NCI-H69 (cell line): ENCODE data around the gene DCTN2.
"Not testable (repeated sequence)": the region's sequence is repeated elsewhere in the genome, so short reads cannot be mapped to it uniquely, and the experiment has no call there.

Experiments used
- DNase-seq: peaks from one replicate; lab custom pipeline; 2025; lab: John Stamatoyannopoulos, UW

The DCTN2 gene

DNA sequence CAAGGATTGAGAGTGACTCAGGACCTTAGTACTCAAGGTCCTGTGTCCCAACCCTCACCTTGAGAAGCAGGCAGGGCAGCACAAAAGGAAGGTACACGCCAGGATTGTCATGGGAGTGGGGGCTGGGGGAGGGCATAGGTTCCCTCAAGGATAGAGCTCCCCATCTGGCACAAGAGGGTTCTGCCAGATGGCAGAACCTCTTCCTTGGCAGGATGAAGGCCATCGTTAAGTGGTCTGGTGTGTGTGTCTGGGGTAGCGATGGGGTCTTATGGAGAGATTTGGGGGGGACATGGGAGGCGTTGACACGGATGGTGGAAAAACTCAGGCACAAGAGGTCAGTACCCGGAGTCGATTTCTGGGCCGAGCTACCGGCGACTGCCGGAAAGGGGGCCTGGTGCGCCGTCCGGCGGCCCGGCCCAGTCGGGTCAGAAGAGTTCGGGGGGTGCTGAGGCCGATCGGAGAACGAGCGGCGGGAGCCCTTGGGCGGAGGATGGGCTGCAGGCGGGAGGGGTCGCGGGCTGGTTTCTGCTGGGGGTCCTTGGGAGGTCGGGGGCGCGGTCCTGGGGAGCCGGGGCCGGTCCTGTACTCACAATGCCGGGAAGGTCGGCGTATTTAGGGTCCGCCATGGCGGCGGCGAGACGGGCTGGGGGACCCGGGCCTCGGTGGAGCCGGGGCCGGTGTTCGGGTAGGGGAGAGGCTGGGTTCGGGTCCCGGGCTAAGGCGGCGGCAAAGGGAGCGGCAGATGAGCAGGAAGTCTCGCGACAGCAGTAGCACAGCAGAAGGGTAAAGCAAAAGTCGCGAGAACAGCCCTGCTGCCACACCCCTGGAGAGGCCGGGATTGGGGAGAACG is at the start of gene DCTN2:
DCTN2 (minus strand) TSS at position 755 of the 850 bp plus-strand sequence; CDS start at position 626, 129 bp downstream.
- DNase-seq = peak; percentile 99

DNA sequence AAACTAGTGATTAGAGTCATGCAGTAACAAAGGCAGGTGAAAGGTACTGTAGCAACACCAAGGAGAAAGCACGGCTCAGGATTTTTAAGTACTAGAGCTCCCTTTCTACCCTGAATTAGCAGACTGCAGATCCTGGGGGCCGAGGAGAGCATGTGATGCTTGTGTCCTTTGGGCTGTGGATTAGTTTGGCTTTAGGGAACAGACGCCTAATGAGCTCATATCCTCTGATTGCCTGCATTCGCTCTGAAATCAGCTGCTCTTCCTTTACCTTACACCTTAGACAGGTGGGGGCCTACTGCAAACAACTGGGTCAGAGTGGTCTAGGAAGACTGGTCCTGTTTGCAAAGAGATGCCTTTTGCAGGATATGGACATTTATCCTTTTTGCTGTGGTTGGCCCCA is 46.2 kb upstream of the DCTN2 start:
- DNase-seq = no peak

DNA sequence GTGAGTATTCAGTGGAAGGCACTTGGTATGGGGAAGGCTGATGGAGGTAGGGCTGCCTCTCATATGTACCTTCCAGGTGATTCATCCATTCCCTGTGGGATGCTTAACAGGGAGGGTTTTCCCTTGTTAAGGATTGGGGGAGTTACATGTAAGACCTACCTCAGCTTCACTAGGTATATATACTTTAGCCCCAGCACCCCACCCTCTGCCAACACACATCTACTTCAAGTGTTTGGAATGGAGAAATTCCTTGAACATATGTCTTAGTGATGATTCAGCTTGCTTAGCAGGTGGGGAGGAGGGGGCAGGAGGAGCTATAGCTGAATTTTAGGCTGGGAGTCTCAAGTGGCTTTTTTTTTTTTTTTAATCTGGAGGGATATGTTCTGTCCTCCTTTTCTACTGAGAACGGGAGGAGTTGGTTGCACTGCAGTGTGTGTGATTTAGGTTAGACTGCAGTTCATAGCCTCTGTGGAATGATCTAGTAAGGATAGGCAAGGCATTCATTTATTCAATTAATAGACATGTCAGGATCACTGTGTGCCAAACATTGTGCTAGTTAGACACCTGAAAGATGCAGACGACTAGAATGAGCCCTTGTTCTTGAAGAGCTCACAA is 45.7 kb upstream of the DCTN2 start:
- DNase-seq = no peak

DNA sequence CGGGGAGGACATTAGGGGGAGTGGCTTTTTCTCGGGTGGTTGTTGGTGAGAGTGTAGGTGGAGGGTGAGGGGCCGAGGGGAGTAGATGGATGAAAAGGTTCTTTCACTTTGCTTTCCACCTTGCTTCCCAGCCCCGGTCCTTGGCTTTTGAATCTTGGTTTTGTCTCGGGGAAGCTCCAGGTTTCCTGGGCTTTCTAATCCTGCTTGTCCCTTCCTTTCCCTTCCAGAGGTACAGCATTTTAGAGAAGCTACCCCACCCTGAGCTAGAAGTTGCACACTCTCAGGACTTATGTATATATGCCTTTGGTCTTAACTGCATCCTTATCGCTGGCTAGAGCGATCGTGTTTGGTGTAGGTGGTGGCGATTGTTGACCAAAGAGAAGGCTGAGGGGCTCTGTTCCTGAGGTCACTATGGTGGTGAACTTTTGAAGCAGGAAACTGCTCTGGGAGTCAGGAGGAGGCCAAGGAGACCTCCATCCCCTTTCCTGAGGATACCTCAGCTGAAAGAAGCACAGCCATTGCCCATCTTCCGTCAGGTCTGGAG is 44.9 kb upstream of the DCTN2 start:
- no peak for DNase-seq

DNA sequence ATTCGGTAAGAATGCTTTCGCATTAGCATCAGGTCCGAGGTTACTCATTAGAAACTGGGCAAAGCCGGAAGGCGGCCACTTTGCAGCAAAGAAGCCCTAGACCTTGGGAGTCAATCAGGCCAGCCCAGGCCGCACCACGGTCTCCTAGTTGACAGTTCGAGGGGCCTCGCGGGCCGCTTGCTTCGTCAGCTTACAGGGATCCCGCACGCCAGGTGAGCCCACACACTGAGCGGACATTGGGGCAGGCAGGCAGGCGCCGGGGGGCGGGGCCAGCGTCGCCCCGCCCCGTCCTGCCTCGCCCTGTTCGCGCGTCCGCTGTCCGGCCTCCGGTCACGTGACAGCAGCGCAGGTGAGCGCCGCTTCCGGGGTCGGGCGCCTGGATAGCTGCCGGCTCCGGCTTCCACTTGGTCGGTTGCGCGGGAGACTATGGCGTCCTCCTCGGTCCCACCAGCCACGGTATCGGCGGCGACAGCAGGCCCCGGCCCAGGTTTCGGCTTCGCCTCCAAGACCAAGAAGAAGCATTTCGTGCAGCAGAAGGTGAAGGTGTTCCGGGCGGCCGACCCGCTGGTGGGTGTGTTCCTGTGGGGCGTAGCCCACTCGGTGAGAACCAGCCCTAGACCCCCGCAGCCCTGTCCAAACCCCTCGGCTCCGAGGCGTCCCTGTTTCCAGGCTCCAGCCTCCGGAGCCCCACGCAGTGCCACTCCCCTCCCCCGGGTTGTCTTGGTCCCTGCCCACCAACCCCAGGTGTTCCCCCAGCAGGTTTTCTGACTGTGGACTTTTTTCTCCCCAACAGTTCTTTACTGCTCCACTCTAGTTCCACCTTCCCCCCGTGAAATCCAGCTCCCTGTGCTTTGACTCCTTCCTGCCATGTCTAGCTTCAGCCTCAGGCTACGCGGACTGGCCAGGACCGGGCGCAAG is 44.1 kb upstream of the DCTN2 start, which contains the start of gene PIP4K2C:
PIP4K2C (plus strand) TSS at position 329 of the 918 bp plus-strand sequence; CDS start at position 427, 98 bp downstream.
- DNase-seq = peak; percentile 96

DNA sequence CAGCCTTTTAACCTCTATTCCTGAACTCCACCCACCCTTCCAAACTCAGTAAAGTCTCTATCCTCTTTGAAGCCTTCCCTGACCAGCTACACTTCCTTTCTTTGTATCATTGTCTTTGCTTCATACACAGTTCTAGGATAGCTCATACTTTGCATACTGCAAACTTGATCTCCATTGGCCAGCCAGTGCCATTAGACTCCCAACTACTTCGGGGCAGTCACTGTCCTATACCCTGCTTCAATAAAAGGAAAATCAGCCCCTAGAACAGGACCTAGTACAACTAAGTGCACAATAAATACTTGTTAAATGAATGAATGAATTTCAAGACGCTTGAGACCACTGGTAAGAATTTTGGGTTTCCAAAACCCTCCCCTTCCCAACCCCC is 43.5 kb upstream of the DCTN2 start:
- DNase-seq = no peak

DNA sequence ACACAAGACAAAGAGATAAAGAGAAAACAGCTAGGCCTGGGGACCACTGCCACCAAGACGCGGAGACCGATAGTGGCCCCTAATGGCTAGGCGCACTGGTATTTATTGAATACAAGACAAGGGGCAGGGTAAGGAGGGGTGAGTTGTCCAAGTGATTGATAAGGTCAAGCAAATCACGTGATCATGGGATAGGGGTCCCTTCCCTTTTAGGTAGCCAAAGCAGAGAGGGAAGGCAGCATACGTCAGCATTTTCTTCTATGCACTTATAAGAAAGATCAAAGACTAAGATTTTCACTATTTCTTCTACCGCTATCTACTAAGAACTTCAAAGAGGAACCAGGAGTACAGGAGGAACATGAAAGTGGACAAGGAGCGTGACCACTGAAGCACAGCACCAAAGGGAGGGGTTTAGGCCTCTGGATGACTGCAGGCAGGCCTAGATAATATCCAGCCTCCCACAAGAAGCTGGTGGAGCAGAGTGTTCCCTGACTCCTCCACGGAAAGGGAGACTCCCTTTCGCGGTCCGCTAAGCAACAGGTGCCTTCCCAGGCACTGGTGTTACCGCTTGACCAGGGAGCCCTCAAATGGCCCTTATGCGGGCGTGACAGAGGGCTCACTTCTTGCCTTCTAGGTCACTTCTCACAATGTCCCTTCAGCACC is 42.1 kb upstream of the DCTN2 start:
- DNase-seq = not testable (repeated sequence)

DNA sequence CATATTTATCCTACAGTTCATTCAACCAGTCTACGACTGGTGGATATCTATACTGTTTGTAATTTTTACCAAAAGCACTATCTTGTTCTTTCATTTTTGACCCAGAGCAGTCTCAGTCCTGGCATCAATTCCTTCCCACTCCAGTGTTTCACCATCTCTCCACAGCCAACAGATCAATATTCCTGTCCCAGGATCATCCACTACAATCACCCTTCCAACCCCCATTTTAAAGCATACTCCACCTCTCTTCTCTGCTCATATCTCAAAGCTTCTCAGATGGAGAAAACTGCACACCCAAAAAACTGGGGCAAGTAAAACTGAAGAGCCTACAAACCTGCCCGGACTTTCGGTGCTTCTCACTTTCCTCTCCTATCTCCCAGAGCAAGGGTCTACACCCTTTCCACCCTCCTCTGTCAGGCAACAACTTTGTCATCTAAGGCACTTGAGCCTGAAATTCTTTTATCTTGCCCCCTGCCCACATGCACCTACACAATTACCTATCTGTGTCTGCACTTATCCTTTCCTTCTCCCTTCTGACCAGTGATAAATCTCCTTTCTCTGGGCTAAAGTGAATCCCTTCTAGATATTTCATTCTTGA is 39.9 kb upstream of the DCTN2 start:
- DNase-seq = no peak

DNA sequence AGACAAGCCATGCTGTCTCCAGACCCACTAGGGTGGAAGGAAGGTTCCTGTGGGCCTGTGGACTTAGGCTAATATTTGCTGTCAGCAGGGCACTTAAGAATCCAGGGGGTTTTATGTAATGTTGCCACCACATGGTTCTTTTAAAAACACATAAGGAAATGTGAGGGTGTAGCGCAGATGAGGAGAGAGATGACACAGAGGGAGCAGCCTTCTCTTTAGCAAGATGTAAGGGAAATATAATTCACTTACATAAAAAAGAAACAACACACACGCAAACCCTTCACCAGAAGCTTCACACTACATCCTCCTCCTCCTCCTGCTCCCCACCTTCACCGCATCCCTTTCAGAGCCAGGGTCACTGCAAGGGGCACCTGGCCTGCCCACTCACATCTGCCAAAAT is 39.1 kb upstream of the DCTN2 start:
- DNase-seq = peak; percentile 22

DNA sequence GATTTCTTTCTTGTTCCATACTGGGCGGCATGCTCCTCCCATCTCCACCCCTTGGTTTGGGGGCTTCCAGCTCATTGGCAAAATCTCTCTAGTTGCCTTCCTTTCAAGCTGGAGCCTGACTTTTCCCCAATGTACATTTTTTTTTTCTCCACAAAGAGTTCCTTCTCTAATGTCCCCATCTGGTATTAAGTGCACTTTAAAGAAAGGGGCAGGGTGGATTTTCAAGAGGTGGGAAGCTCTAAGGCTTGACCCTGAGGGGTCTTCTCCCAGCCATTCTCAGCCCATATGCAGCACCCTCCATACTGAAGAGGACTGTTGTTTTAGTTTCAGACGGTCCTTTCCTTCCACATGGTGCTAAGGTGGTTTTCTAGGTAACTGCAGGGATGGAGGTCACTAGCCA is 38.2 kb upstream of the DCTN2 start:
- DNase-seq = no peak

DNA sequence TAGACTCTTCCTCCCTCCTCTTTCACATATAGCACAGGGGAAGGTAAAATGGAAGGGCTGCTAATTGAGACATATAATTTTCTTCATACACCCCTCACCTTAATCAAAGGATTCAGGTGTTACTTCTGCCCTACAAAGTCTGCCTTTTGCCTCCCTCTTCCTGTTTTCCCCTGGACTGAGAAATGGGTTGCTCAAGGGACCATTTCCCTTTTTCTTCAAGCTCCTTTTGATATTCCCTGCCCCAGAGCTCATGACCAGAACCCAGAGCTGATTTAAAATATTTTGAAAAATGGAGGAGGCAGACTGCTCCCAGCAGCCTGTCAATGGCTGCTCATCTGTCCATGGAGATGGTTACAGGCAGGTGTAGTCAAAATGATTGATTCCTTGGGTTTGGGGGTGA is 37.7 kb upstream of the DCTN2 start:
- no peak for DNase-seq

DNA sequence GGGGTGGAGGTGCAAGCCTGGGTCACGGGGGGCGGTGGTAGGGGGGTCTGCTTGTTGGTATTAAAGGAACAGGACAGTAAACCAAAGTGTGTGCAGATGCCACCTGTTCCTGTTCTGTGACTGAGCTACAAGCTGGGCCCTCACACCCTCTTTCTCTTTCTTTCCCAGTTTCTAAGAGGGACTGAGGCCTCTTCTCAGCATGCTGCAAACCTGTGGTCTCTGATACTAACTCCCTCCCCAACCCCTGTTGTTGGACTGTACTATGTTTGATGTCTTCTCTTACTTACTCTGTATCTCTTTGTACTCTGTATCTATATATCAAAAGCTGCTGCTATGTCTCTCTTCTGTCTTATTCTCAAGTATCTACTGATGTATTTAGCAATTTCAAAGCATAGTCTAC is 37.1 kb upstream of the DCTN2 start:
- DNase-seq = no peak

DNA sequence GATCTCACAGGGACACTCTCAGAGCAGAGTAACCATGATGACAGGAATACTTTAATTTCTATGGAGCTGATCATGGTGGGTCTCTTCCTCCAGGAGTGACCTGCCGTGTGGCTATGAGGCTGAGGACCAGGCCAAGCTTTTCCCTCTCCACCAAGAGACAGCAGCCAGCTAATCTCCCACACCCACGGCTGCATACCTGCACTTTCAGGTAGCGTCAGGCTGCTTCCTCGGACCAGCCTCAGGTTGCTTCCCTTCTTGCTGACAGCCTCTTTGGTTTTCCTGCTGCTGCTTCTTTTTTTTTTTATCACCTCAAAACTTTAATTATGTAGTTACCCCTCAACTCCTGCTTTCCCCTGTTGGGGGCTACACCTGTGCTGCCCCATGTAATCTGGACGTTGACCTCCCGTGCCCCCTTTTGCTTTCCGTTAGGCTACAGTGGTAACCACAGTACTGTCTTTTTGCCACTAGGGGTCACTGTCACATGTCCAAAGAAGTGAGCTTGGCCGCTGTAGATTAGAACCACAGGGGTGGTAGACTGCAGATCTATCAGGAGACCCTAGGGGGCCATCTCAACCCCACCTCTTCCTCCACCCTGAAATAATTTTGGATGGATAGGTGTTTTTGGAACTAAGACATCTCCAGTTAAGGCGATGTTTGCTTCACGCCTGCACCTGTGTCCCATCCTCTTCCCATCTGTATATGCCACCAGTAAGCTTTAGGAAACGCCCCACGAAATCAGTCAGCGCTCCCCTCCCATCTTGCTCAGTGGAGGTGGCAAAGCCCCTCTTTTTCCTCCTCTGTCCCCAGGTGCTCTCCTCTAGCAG is 36.2 kb upstream of the DCTN2 start:
- peak; percentile 91 for DNase-seq

DNA sequence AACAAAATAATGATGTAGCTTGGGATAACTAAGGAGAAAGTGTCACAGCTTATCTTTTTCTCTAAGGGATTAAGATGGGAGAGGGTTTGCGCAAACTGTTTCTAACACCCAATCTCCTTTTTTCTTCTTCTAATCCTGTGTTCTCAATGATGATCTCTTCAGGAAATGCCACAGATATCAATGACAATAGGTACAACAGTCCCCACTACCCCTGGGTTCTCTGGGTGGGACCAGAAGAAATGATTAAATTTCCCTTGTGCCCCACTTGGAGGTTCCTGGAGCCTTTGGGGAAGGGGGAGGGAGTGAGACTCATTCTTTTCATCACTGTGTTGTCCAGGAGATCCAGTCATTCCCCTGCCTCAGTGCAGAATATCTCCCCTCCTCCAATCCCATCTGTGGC is 35.4 kb upstream of the DCTN2 start:
- no peak for DNase-seq

DNA sequence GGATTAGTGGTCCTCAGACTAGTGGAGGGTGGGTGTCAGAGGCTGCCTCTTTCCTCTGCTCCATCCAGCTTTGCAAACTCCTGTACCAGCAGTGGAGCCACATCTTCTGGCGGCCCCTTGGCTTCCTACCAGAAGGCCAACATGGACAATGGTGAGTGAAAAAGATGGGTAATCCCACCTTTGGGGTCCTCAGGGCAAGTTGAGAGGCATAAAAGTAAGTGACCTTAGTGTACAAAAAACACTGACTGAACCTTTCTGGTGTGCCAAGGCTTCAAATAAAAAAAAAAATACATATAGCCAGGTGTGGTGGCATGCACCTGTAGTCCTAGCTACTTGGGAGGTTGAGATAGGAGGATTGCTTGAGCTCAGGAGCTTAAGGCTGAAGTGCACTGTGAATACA is 34.8 kb upstream of the DCTN2 start:
- no peak for DNase-seq

DNA sequence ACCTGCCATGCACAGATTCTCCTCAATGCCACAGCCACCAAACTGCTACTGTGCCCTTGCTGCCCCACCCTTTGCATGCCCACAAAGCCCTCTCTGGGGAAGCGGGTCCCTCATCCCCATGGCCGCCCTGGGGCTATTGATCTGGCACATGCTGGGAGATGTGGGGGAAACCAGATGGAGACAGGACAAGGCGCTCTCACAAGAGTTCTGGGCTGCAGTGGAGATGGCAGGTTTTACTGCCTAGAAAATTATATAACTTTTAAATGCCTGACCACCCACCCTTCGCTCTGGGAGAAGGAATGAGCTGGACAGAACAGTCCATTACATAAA is 33.4 kb upstream of the DCTN2 start:
- peak; percentile 36 for DNase-seq

DNA sequence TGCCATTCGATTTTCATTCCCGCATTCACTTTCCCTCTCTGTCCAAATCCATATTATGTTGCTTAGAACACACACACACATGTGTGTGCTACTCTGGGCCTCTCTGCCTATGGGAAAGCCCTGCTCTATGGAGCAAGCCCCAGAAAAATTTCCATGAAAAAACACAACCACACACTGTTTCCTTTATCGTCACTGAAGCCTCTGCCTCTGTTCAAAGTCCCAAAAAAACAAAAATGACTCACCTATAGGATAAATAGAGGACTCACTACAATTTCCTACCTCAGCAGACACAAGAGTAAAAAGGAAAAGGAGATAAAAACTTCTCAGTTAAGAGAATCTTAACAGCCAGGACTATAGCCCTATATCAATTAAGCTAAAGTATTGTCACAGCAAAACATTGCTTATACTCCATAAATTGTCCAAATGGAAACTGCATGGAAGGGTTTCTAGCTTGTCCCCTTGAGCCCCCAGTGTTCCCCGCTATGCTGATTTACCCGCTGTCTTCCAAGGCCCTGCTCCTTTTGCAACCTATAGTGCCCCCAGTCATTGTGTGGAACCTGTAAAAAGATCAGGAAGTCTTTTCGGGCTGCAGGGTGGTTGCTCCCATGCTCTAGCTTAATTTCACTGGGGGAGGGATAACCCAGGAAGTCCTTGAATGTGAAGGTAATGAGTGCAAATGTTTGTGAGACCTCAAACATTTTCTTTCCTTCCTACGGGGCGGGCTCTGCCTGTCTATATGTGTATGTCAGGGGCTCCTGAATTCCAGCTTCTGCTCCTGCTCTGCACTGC is 32.9 kb upstream of the DCTN2 start:
- DNase-seq = no peak

DNA sequence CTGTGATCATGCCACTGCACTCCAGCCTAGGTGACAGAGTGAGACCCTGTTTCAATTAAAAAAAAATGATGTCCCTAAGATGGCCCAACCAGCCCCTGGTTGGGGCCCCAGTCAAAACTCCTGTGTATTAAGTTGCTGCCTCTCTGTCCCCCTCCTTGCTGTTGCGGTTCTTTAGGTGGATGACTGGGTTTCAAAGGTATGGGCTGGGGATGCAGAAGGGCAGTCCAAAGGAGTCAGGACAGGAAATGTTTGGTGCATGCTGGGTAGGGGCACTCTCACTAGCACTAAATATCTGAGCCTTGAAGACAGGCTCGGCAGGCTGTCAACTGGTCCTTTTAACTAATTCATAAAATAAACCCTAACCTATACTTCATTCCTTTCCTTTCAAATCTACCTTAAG is 32.0 kb upstream of the DCTN2 start:
- no peak for DNase-seq

DNA sequence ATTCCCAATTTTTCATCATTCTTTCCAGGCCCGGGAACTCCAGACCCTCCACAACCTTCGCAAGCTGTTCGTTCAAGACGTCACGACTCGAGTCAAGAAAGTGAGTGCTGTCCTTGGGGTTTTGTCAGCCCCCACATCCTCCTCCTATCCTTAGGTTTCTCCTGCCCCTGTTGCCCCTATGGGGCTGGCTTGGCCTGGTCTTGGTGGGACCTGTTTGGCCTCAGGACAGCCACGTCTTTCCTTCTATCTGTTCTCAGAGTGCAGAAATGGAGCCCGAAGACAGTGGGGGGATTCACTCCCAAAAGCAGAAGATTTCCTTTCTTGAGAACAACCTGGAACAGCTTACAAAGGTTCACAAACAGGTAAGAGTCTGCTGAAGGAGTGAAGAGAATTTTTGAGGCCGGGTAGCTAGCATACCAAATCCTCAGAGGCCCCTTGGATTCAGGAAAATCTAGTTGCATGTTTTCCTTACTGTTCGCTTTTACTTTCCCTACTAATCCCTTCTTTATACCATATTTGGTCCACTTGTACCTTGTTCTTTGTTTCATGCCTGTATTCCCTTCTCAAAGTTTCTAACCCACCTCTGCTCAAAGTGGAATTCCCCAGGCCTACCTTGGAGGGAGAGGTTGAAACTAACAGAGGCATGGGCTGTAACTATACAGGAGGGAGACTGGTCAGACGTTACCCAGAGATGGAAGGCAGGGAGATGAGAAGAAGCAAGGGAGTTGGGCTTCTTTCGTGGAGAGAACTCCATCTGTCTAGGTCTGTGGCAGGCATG is 31.2 kb upstream of the DCTN2 start:
- no peak for DNase-seq
